Measurements from ENCODE around the gene STRADA. TPM values are rescaled to one million over a fixed set of nuclear protein-coding genes. Genes with fewer than 3 reads are reported as not detected.

The STRADA gene
- total RNA-seq, 1 donor = 42.0 TPM

- DNase-seq (ENCODE audit: low read depth in 2 of 3, low spot score in 2 of 3) = peak in 2 of 3 donors; percentile 75 to 76
Measured at GRCh38 chr17:63701868-63702720, 39.5 kb downstream of the STRADA start.

- DNase-seq (ENCODE audit: low read depth in 2 of 3, low spot score in 2 of 3) = peak in 1 of 3 donors; percentile 29
Measured at GRCh38 chr17:63701456-63701820, 40.2 kb downstream of the STRADA start.

- peak in 2 of 3 donors; percentile 69 to 71 for DNase-seq (ENCODE audit: low read depth in 2 of 3, low spot score in 2 of 3)
Measured at GRCh38 chr17:63700528-63701455, 40.8 kb downstream of the STRADA start.

- DNase-seq (ENCODE audit: low read depth in 2 of 3, low spot score in 2 of 3) = peak; percentile 65 to 81 (median 74)
Measured at GRCh38 chr17:63699638-63700527, 41.7 kb downstream of the STRADA start, which contains the start of gene LIMD2. Gene LIMD2, minus strand, starts transcription at chr17:63700125. Its CDS starts 827 bp downstream, at chr17:63699298.

- peak; percentile 73 to 98 (median 93) for DNase-seq (ENCODE audit: low read depth in 2 of 3, low spot score in 2 of 3)
Measured at GRCh38 chr17:63698886-63699637, 42.5 kb downstream of the STRADA start.

- no peak for DNase-seq (ENCODE audit: low read depth in 2 of 3, low spot score in 2 of 3)
Measured at GRCh38 chr17:63698381-63698885, 43.2 kb downstream of the STRADA start.

GRCh38 chr17:63697341-63698286 lies 44.0 kb downstream of the STRADA start:
- peak; percentile 66 to 94 (median 88) for DNase-seq (ENCODE audit: low read depth in 2 of 3, low spot score in 2 of 3)

- DNase-seq (ENCODE audit: low read depth in 2 of 3, low spot score in 2 of 3) = peak in 2 of 3 donors; percentile 64 to 80
Measured at GRCh38 chr17:63696381-63696961, 45.1 kb downstream of the STRADA start.

- no peak for DNase-seq (ENCODE audit: low read depth in 2 of 3, low spot score in 2 of 3)
Measured at GRCh38 chr17:63695889-63696288, 45.7 kb downstream of the STRADA start.

- DNase-seq (ENCODE audit: low read depth in 2 of 3, low spot score in 2 of 3) = peak in 1 of 3 donors; percentile 20
Measured at GRCh38 chr17:63694950-63695773, 46.4 kb downstream of the STRADA start.

- peak in 1 of 3 donors; percentile 52 for DNase-seq (ENCODE audit: low read depth in 2 of 3, low spot score in 2 of 3)
Measured at GRCh38 chr17:63694229-63694949, 47.2 kb downstream of the STRADA start.

- DNase-seq (ENCODE audit: low read depth in 2 of 3, low spot score in 2 of 3) = no peak
Measured at GRCh38 chr17:63693411-63694113, 48.0 kb downstream of the STRADA start.

GRCh38 chr17:63692195-63692816 lies 49.3 kb downstream of the STRADA start:
- no peak for DNase-seq (ENCODE audit: low read depth in 2 of 3, low spot score in 2 of 3)

GRCh38 chr17:63689479-63689878 lies 52.1 kb downstream of the STRADA start:
- no peak for DNase-seq (ENCODE audit: low read depth in 2 of 3, low spot score in 2 of 3)

GRCh38 chr17:63688396-63689020 lies 53.1 kb downstream of the STRADA start:
- no peak for DNase-seq (ENCODE audit: low read depth in 2 of 3, low spot score in 2 of 3)

Measured in hematopoietic multipotent progenitor cell (in vitro differentiated cells).